Panc1 (cell line): ENCODE results near the gene ELOVL2. TPM values are rescaled to one million over a fixed set of nuclear protein-coding genes. Genes with fewer than 3 reads are reported as not detected.

ENCODE experiments used
- ATAC-seq: fragments of 200-7000 bp; cut with Tn5 transposase; 2 replicates; pipeline ENCODE4 v1.9.1; 2020; ENCODE audit warnings: mild to moderate bottlenecking, moderate library complexity
- BruUV-seq: library from RNA; stranded (reverse); fragments of 400-500 nt; replicated peaks from 2 replicates; lab custom pipeline; 2021; lab: Mats Ljungman, UMichigan
- CTCF ChIA-PET: fragments of 300-600 bp; sonication (Branson Sonifier 250); formaldehyde crosslinking; loops from one replicate; lab custom pipeline; 2022; ENCODE audit warnings: antibody characterized with exemption; lab: Charles Lee
- POLR2A ChIA-PET: fragments of 300-600 bp; sonication (Branson Sonifier 250); formaldehyde crosslinking; loops from one replicate; lab custom pipeline; 2022; ENCODE audit warnings: antibody characterized with exemption; lab: Charles Lee
- DNase-seq: peaks from one replicate; pipeline ENCODE4 v3.0.0-alpha.2; 2010; ENCODE audit warnings: low read depth, low spot score
- H3K27ac ChIP-seq: 2 replicates; pipeline ENCODE4 v1.5.1; 2011; ENCODE audit warnings: mild to moderate bottlenecking, low read length, inconsistent platforms
- H3K27me3 ChIP-seq: fragments of 200-500 bp; sonication (Bioruptor generic); 2 replicates; pipeline ENCODE4 v1.6.0; 2014; ENCODE audit warnings: low read length, inconsistent platforms; ENCODE audit not compliant: control insufficient read depth, insufficient read depth
- H3K36me3 ChIP-seq: fragments of 200-500 bp; sonication (Bioruptor generic); 2 replicates; pipeline ENCODE4 v1.5.1; 2014; ENCODE audit warnings: inconsistent platforms, mild to moderate bottlenecking, low read length, moderate library complexity; ENCODE audit not compliant: control insufficient read depth, insufficient read depth
- H3K4me1 ChIP-seq: 2 replicates; pipeline ENCODE4 v1.5.1; 2011; ENCODE audit warnings: inconsistent platforms, mild to moderate bottlenecking, low read length, moderate library complexity; ENCODE audit not compliant: control insufficient read depth, insufficient read depth
- H3K4me3 ChIP-seq, 2 experiments: 2 replicates each; pipeline ENCODE4 v1.5.1; 2011 to 2012; ENCODE audit warnings: low read depth in 2 of 2, low read length in 2 of 2, mild to moderate bottlenecking in 2 of 2, inconsistent platforms in 1 of 2, moderate library complexity in 1 of 2
- H3K9me3 ChIP-seq: fragments of 200-500 bp; sonication (Bioruptor generic); 2 replicates; pipeline ENCODE4 v1.5.1; 2014; ENCODE audit warnings: low read depth, mild to moderate bottlenecking, inconsistent platforms, low read length, moderate library complexity; ENCODE audit not compliant: control insufficient read depth, insufficient read depth
- POLR2AphosphoS5 ChIP-seq: IDR thresholded peaks from 2 replicates; pipeline ENCODE4 v1.6.1; 2012; ENCODE audit warnings: mild to moderate bottlenecking, low read depth, low read length, moderate library complexity
- SIN3A ChIP-seq: IDR thresholded peaks from 2 replicates; pipeline ENCODE4 v1.6.1; 2012; ENCODE audit warnings: low read depth, mild to moderate bottlenecking, low read length, moderate library complexity, borderline replicate concordance; ENCODE audit not compliant: insufficient read depth
- TCF7L2 ChIP-seq: IDR thresholded peaks from 2 replicates; pipeline ENCODE4 v1.6.1; 2011; ENCODE audit warnings: mild to moderate bottlenecking, low read depth, low read length, inconsistent platforms
- in situ Hi-C: cut with HindIII; loops from 2 replicates; pipeline ENCODE4 v1.10.0; 2016; ENCODE audit warnings: low sequenced_read_pairs, low pct_unique_long_range_greater_than_20kb
- intact Hi-C: fragments of 100-400 bp; cut with micrococcal nuclease; formaldehyde crosslinking; loops from one replicate; pipeline ENCODE4 v1.10.0; 2022; ENCODE audit not compliant: unreplicated experiment
- total RNA-seq: library from RNA; stranded (reverse); gene quantifications from one replicate; pipeline ENCODE4 v1.2.1, GENCODE V29; 2021; ENCODE audit not compliant: unreplicated experiment
- TF ChIP-seq, protein P1 (sequence below), 2 experiments: IDR thresholded peaks; 2 replicates each; pipeline ENCODE4 v1.6.1; 2011 to 2012; ENCODE audit warnings: low read depth in 2 of 2, control low read depth in 1 of 2, low read length in 1 of 2, mild to moderate bottlenecking in 1 of 2, moderate library complexity in 1 of 2; ENCODE audit not compliant: insufficient read depth in 1 of 2
- TF ChIP-seq, protein P2 (sequence below): fragments of 450-650 bp; IDR thresholded peaks from 2 replicates; pipeline ENCODE4 v1.5.1; 2017; ENCODE audit warnings: mild to moderate bottlenecking

Gene ELOVL2
- total RNA-seq, 1 experiment from 2014 or later = 27.8 TPM

DNA sequence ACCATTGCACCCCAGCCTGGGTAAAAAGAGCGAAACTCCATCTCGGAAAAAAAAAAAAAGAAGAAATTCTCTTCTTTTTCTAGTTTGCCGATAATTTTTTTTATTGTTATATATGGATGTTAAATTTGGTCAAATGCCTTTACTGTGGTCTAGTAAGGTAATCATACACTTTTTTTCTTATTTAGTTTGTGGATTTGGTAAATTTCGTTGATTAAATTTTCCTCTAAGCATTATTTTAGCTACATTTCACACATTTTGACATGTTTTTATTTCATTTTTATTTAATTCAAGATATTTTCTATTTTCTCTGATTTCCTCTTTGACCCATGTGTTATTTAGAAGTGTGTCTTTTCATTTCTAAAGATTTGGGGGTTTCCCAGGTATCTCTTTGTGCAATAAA lies 18.0 kb upstream of the ELOVL2 start:
- ATAC-seq (no peak), DNase-seq (no peak)
- POLR2A ChIA-PET = interaction anchor here (0.5 to 0.7 kb wide), 2 partner anchors 116 to 949 kb away, joined by 5 to 7 read pairs; no protein-coding TSS in a partner anchor
- Histone ChIP-seq H3K9me3 (no peaks in the 10 kb centered on the region), H3K27ac (no peak overlapping the region), H3K4me1 (no peaks in the 10 kb centered on the region), H3K36me3 (no peaks in the 10 kb centered on the region), H3K27me3 (no peaks in the 10 kb centered on the region), H3K4me3 (no peak overlapping the region)
- intact Hi-C loops = no loop called here
- in situ Hi-C loops = no loop called here
- no TSS peak for BruUV-seq
- CTCF ChIA-PET = no interaction called here
- TF ChIP-seq SIN3A (no peak), TCF7L2 (no peak), POLR2AphosphoS5 (no peak)
- TF ChIP-seq, protein P1, sequence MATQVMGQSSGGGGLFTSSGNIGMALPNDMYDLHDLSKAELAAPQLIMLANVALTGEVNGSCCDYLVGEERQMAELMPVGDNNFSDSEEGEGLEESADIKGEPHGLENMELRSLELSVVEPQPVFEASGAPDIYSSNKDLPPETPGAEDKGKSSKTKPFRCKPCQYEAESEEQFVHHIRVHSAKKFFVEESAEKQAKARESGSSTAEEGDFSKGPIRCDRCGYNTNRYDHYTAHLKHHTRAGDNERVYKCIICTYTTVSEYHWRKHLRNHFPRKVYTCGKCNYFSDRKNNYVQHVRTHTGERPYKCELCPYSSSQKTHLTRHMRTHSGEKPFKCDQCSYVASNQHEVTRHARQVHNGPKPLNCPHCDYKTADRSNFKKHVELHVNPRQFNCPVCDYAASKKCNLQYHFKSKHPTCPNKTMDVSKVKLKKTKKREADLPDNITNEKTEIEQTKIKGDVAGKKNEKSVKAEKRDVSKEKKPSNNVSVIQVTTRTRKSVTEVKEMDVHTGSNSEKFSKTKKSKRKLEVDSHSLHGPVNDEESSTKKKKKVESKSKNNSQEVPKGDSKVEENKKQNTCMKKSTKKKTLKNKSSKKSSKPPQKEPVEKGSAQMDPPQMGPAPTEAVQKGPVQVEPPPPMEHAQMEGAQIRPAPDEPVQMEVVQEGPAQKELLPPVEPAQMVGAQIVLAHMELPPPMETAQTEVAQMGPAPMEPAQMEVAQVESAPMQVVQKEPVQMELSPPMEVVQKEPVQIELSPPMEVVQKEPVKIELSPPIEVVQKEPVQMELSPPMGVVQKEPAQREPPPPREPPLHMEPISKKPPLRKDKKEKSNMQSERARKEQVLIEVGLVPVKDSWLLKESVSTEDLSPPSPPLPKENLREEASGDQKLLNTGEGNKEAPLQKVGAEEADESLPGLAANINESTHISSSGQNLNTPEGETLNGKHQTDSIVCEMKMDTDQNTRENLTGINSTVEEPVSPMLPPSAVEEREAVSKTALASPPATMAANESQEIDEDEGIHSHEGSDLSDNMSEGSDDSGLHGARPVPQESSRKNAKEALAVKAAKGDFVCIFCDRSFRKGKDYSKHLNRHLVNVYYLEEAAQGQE (IDR thresholded peaks at IDR 0.05; ENCODE audit: insufficient read depth in 1 of 2, low read depth in 2 of 2, low read length in 1 of 2) = no peak
- TF ChIP-seq, protein P2, sequence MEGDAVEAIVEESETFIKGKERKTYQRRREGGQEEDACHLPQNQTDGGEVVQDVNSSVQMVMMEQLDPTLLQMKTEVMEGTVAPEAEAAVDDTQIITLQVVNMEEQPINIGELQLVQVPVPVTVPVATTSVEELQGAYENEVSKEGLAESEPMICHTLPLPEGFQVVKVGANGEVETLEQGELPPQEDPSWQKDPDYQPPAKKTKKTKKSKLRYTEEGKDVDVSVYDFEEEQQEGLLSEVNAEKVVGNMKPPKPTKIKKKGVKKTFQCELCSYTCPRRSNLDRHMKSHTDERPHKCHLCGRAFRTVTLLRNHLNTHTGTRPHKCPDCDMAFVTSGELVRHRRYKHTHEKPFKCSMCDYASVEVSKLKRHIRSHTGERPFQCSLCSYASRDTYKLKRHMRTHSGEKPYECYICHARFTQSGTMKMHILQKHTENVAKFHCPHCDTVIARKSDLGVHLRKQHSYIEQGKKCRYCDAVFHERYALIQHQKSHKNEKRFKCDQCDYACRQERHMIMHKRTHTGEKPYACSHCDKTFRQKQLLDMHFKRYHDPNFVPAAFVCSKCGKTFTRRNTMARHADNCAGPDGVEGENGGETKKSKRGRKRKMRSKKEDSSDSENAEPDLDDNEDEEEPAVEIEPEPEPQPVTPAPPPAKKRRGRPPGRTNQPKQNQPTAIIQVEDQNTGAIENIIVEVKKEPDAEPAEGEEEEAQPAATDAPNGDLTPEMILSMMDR = no peak

DNA sequence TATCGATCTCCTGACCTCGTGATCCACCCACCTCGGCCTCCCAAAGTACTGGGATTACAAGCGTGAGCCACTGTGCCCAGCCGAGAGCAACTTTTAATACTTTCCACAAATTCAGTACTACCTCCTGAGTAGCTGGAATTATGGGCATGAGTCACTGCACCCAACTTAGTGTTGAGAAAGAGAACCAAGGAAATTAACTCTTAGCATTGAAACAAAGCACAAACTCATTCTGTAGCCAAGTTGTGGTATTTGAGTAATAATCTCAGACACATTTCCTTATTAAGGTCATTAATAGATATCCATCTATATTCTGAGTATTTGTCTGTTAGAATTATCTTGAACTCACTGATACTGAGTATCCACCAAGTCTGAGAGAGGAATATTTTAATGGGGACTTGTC lies 14.3 kb upstream of the ELOVL2 start:
- no TSS peak for BruUV-seq
- Histone ChIP-seq H3K4me3 (no peak overlapping the region), H3K4me1 (no peaks in the 10 kb centered on the region), H3K36me3 (no peaks in the 10 kb centered on the region), H3K27ac (no peak overlapping the region), H3K27me3 (no peaks in the 10 kb centered on the region), H3K9me3 (no peaks in the 10 kb centered on the region)
- POLR2A ChIA-PET = no interaction called here
- CTCF ChIA-PET = no interaction called here
- intact Hi-C loops = no loop called here
- in situ Hi-C loops = no loop called here
- TF ChIP-seq SIN3A (no peak), TCF7L2 (no peak), POLR2AphosphoS5 (no peak)
- TF ChIP-seq, protein P2 = no peak
- TF ChIP-seq, protein P1 (IDR thresholded peaks at IDR 0.05; ENCODE audit: insufficient read depth in 1 of 2, low read depth in 2 of 2, low read length in 1 of 2) = no peak
- DNase-seq (no peak), ATAC-seq (no peak)
